CD4-positive, alpha-beta T cell (primary cell): Measurements from ENCODE around the gene NPBWR2. TPM values are rescaled to one million over a fixed set of nuclear protein-coding genes. Genes with fewer than 3 reads are reported as not detected.

Source experiments
- ATAC-seq: fragments of 200-7000 bp; cut with Tn5 transposase; one replicate; pipeline ENCODE4 v1.10.0; 2022; ENCODE audit warnings: mild to moderate bottlenecking; ENCODE audit not compliant: poor library complexity
- CTCF ChIA-PET: fragments of 350-600 bp; sonication (Branson Sonifier 250); formaldehyde crosslinking; loops from one replicate; lab custom pipeline; 2021; ENCODE audit warnings: antibody characterized with exemption, inconsistent platforms; lab: Charles Lee
- POLR2A ChIA-PET: fragments of 350-600 bp; sonication (Branson Sonifier 250); formaldehyde crosslinking; loops from one replicate; lab custom pipeline; 2021; ENCODE audit warnings: antibody characterized with exemption, inconsistent platforms; lab: Charles Lee
- DNase-seq, 14 experiments: peaks; one replicate each; pipeline ENCODE4 v3.0.0-alpha.2; 2013 to 2020; ENCODE audit warnings: mixed read lengths in 2 of 14
- H3K27ac ChIP-seq, 2 donors: one replicate each; pipeline versions ENCODE4 v1.5.1 to v1.7.0; 2013; ENCODE audit warnings: low read length in 2 of 2, low read depth in 1 of 2, mild to moderate bottlenecking in 1 of 2
- H3K27me3 ChIP-seq, 2 experiments: 1 replicate in 1 of 2; 2 replicates in 1 of 2; pipeline versions ENCODE4 v1.6.1 to v1.7.0; 2013; ENCODE audit warnings: low read length in 2 of 2, control low read depth in 1 of 2, mild to moderate bottlenecking in 1 of 2, moderate library complexity in 1 of 2; ENCODE audit not compliant: insufficient read depth in 2 of 2, control insufficient read depth in 1 of 2
- H3K36me3 ChIP-seq: one replicate; pipeline ENCODE4 v1.6.1; 2013; ENCODE audit warnings: low read length, control low read depth; ENCODE audit not compliant: insufficient read depth
- H3K4me1 ChIP-seq: one replicate; pipeline ENCODE4 v1.6.1; 2013; ENCODE audit warnings: low read length, control low read depth; ENCODE audit not compliant: insufficient read depth
- H3K4me3 ChIP-seq: one replicate; pipeline ENCODE4 v1.5.1; 2013; ENCODE audit warnings: mild to moderate bottlenecking, low read length, moderate library complexity
- H3K9me3 ChIP-seq, 2 experiments: 1 replicate in 1 of 2; 2 replicates in 1 of 2; pipeline versions ENCODE4 v1.6.1 to v1.7.0; 2013; ENCODE audit warnings: low read length in 2 of 2, mild to moderate bottlenecking in 2 of 2, control low read depth in 1 of 2, moderate library complexity in 1 of 2; ENCODE audit not compliant: control insufficient read depth in 1 of 2, insufficient read depth in 1 of 2
- H3K27ac Mint-ChIP-seq: one replicate; pipeline ENCODE4 v1.8.0; 2020; ENCODE audit warnings: mixed read lengths
- H3K27me3 Mint-ChIP-seq: one replicate; pipeline ENCODE4 v1.8.0; 2021; ENCODE audit warnings: mixed read lengths
- H3K36me3 Mint-ChIP-seq: one replicate; pipeline ENCODE4 v1.8.0; 2021; ENCODE audit warnings: low read depth, mixed read lengths
- H3K4me1 Mint-ChIP-seq: one replicate; pipeline ENCODE4 v1.8.0; 2021; ENCODE audit warnings: low read depth, mixed read lengths
- H3K4me3 Mint-ChIP-seq: one replicate; pipeline ENCODE4 v1.8.0; 2020; ENCODE audit warnings: mild to moderate bottlenecking, mixed read lengths
- H3K9me3 Mint-ChIP-seq: one replicate; pipeline ENCODE4 v1.8.0; 2020; ENCODE audit warnings: mixed read lengths
- intact Hi-C, 2 experiments: fragments of 100-400 bp; cut with DNase I in 1 of 2; cut with micrococcal nuclease in 1 of 2; formaldehyde crosslinking; loops; one replicate each; pipeline versions ENCODE4 v1.15.1 to v1.9.0; 2023 to 2025; cut with DNase I, micrococcal nuclease
- total RNA-seq, 174 experiments: library from RNA in 2 of 174; stranded (reverse) in 2 of 174; gene quantifications; one replicate each; pipeline ENCODE4 v1.2.3 and lab custom pipeline; 2021 to 2026
- TF ChIP-seq, protein P1 (sequence below): fragments of 200-600 bp; IDR thresholded peaks from one replicate; pipeline ENCODE4 v1.8.0; 2022; ENCODE audit warnings: antibody characterized with exemption, mild to moderate bottlenecking

The NPBWR2 gene
- total RNA-seq, 2 experiments from 2014 or later, result 0.38 to 0.47 TPM

GRCh38 chr20:64142590-64142989, 35.2 kb upstream of the NPBWR2 start:
- no peak for DNase-seq
- no peak overlapping the region for H3K4me3 ChIP-seq
- H3K9me3 ChIP-seq, result peaks cover 4 to 24% of the 10 kb centered on the region in 2 experiments
- no peaks in the 10 kb centered on the region for H3K4me1 ChIP-seq
- H3K4me3 Mint-ChIP-seq, result no peak overlapping the region
- no peaks in the 10 kb centered on the region for H3K36me3 Mint-ChIP-seq
- TF ChIP-seq, protein P1, sequence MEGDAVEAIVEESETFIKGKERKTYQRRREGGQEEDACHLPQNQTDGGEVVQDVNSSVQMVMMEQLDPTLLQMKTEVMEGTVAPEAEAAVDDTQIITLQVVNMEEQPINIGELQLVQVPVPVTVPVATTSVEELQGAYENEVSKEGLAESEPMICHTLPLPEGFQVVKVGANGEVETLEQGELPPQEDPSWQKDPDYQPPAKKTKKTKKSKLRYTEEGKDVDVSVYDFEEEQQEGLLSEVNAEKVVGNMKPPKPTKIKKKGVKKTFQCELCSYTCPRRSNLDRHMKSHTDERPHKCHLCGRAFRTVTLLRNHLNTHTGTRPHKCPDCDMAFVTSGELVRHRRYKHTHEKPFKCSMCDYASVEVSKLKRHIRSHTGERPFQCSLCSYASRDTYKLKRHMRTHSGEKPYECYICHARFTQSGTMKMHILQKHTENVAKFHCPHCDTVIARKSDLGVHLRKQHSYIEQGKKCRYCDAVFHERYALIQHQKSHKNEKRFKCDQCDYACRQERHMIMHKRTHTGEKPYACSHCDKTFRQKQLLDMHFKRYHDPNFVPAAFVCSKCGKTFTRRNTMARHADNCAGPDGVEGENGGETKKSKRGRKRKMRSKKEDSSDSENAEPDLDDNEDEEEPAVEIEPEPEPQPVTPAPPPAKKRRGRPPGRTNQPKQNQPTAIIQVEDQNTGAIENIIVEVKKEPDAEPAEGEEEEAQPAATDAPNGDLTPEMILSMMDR, result no peak
- ChIA-PET CTCF (no interaction called here), POLR2A (no interaction called here)
- no peaks in the 10 kb centered on the region for H3K4me1 Mint-ChIP-seq
- no peak for ATAC-seq
- no peak overlapping the region for H3K27ac Mint-ChIP-seq
- H3K27me3 ChIP-seq, result peaks cover 3 to 6% of the 10 kb centered on the region in 2 experiments
- peaks cover 9% of the 10 kb centered on the region for H3K27me3 Mint-ChIP-seq
- intact Hi-C loops, result no loop called here
- no peaks in the 10 kb centered on the region for H3K36me3 ChIP-seq
- H3K9me3 Mint-ChIP-seq, result peaks cover 4% of the 10 kb centered on the region
- H3K27ac ChIP-seq, result no peak overlapping the region

DNA sequence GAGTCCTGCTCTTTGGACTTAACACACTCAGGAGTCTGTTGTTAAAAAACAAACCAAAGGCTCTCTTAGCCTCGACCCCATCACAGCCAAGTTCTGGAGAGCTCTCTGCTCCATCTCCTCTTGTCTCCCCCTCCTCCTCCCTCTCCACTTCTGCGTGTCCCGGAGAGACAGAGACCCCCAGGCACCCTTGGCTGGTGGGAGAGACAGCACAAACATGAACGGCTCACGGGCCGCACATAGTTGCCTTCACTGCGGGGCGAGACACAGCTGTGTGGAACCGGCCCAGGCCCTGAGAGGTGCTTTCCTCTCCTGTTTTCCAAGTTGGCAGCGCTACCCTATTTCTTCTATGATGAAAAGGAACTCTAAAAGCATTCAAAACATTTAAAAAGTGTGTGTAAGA, 33.6 kb upstream of the NPBWR2 start:
- no peaks in the 10 kb centered on the region for H3K36me3 ChIP-seq
- H3K36me3 Mint-ChIP-seq, result no peaks in the 10 kb centered on the region
- intact Hi-C loops, result no loop called here
- H3K27ac ChIP-seq, result no peak overlapping the region
- TF ChIP-seq, protein P1, result no peak
- H3K9me3 ChIP-seq, result peaks cover 4 to 15% of the 10 kb centered on the region in 2 experiments
- H3K27ac Mint-ChIP-seq, result no peak overlapping the region
- peaks cover 4% of the 10 kb centered on the region for H3K9me3 Mint-ChIP-seq
- H3K4me1 Mint-ChIP-seq, result no peaks in the 10 kb centered on the region
- peaks cover 2 to 3% of the 10 kb centered on the region in 2 experiments for H3K27me3 ChIP-seq
- POLR2A ChIA-PET, result no interaction called here
- CTCF ChIA-PET, result no interaction called here
- no peaks in the 10 kb centered on the region for H3K4me1 ChIP-seq
- no peak for DNase-seq
- no peak overlapping the region for H3K4me3 Mint-ChIP-seq
- H3K27me3 Mint-ChIP-seq, result peaks cover 9% of the 10 kb centered on the region
- ATAC-seq, result no peak
- H3K4me3 ChIP-seq, result no peak overlapping the region

DNA sequence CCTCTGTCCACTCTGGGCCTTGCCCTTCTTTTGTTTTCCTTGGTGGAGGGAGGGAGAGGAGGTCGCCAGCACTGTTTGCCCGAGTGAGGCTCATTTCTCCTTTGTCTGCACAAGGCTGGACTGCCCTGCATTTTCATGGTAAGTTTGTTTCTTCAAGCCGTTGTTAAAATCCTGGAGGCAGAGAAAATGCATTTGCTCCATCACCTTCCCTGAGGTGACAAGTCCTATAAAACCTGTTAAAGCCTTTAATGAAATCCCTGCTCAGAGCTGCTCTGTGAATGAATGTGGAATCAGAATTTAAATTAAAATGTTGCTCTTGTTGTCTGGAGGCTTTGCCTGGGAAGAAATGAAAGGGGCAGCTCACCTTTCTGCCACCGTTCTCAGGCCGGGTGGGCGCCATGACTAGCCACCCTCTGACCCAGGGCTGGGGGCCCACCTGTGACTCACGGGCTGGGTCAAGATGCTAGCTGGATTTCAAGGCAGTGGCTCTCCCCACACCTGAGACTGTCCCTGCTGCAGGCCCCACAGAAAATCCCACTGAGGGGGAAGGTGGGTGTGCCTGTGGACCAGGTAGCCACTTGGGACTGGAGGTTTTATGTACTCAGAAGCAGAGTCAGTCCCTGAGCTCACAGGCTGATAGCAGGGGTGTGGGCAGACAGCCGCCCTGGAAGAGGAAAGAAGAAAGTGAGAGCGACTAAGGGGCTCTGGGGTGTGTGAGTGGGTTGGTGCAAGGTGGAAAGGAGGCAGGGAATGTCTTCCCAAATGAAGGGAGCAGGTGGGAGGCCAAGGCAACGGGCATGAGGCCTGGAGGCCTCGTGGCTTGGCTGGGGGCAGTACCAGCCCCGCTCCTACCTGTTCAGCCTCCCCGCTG, 32.9 kb upstream of the NPBWR2 start:
- Mint-ChIP-seq H3K4me1 (no peaks in the 10 kb centered on the region), H3K4me3 (no peak overlapping the region), H3K27me3 (peaks cover 14% of the 10 kb centered on the region), H3K9me3 (peaks cover 4% of the 10 kb centered on the region), H3K27ac (no peak overlapping the region), H3K36me3 (no peaks in the 10 kb centered on the region)
- H3K9me3 ChIP-seq, result peaks cover 4 to 8% of the 10 kb centered on the region in 2 experiments
- CTCF ChIA-PET, result no interaction called here
- no peak overlapping the region for H3K4me3 ChIP-seq
- ATAC-seq, result no peak
- H3K27me3 ChIP-seq, result peaks cover 0 to 2% of the 10 kb centered on the region in 2 experiments
- POLR2A ChIA-PET, result no interaction called here
- no peak overlapping the region for H3K27ac ChIP-seq
- intact Hi-C loops, result no loop called here
- TF ChIP-seq, protein P1, result no peak
- H3K36me3 ChIP-seq, result no peaks in the 10 kb centered on the region
- no peak for DNase-seq
- H3K4me1 ChIP-seq, result no peaks in the 10 kb centered on the region
